ENCODE data around the gene SORCS2.

DNA sequence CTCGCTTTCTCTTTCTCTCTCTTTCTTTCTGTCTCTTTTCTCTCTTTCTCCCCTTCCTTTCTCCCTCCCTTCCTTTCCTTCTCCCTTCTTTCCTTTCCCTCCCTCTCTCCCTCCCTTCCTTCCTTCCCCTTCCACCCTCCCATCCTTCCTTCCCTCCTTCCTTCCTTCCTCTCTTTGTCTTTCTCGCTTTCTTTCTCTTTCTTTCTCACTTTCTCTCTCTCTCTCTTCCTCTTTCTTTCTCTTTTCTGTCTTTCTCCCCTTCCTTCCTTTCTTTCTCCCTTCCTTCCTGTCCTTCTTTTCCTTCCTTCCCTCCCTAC is 2.1 kb upstream of the SORCS2 start:
- TF ChIP-seq, protein P1, sequence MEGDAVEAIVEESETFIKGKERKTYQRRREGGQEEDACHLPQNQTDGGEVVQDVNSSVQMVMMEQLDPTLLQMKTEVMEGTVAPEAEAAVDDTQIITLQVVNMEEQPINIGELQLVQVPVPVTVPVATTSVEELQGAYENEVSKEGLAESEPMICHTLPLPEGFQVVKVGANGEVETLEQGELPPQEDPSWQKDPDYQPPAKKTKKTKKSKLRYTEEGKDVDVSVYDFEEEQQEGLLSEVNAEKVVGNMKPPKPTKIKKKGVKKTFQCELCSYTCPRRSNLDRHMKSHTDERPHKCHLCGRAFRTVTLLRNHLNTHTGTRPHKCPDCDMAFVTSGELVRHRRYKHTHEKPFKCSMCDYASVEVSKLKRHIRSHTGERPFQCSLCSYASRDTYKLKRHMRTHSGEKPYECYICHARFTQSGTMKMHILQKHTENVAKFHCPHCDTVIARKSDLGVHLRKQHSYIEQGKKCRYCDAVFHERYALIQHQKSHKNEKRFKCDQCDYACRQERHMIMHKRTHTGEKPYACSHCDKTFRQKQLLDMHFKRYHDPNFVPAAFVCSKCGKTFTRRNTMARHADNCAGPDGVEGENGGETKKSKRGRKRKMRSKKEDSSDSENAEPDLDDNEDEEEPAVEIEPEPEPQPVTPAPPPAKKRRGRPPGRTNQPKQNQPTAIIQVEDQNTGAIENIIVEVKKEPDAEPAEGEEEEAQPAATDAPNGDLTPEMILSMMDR (IDR thresholded peaks at IDR 0.05) = no peak
- no peak for TF ChIP-seq POLR2A (IDR thresholded peaks at IDR 0.05)

Data from uterus (tissue), 2 donors.